AG09309 (cell line): ENCODE results near the gene CNPPD1.

Source experiments
- DNase-seq: peaks from one replicate; pipeline ENCODE4 v3.0.0-alpha.2; 2010; ENCODE audit warnings: low read depth
- H3K4me3 ChIP-seq: 2 replicates; pipeline ENCODE4 v1.5.1; 2011; ENCODE audit warnings: mild to moderate bottlenecking, low read depth, low read length, moderate library complexity; ENCODE audit not compliant: control insufficient read depth
- TF ChIP-seq, protein P1 (sequence below): IDR thresholded peaks from 2 replicates; pipeline ENCODE4 v1.5.1; 2011; ENCODE audit warnings: mild to moderate bottlenecking, low read depth, low read length, inconsistent platforms; ENCODE audit not compliant: insufficient read depth, control insufficient read depth; ENCODE audit errors: missing control alignments

The CNPPD1 gene

GRCh38 chr2:219218732-219219701, 42.3 kb upstream of the CNPPD1 start, which contains the start of gene ABCB6:
Gene ABCB6, minus strand, starts transcription at chr2:219218958. Its CDS starts 285 bp downstream, at chr2:219218673.
- TF ChIP-seq, protein P1, sequence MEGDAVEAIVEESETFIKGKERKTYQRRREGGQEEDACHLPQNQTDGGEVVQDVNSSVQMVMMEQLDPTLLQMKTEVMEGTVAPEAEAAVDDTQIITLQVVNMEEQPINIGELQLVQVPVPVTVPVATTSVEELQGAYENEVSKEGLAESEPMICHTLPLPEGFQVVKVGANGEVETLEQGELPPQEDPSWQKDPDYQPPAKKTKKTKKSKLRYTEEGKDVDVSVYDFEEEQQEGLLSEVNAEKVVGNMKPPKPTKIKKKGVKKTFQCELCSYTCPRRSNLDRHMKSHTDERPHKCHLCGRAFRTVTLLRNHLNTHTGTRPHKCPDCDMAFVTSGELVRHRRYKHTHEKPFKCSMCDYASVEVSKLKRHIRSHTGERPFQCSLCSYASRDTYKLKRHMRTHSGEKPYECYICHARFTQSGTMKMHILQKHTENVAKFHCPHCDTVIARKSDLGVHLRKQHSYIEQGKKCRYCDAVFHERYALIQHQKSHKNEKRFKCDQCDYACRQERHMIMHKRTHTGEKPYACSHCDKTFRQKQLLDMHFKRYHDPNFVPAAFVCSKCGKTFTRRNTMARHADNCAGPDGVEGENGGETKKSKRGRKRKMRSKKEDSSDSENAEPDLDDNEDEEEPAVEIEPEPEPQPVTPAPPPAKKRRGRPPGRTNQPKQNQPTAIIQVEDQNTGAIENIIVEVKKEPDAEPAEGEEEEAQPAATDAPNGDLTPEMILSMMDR, result no peak
- H3K4me3 ChIP-seq, result peak within 1 kb of the TSS; percentile 53
- DNase-seq, result peak; percentile 69

- H3K4me3 ChIP-seq, result peak overlapping the region; percentile 53
- TF ChIP-seq, protein P1, result no peak
- DNase-seq, result no peak
Measured at GRCh38 chr2:219218217-219218731, 41.5 kb upstream of the CNPPD1 start.

- H3K4me3 ChIP-seq, result no peak overlapping the region
- DNase-seq, result no peak
- TF ChIP-seq, protein P1, result no peak
Measured at GRCh38 chr2:219216535-219216915, 39.8 kb upstream of the CNPPD1 start.

GRCh38 chr2:219215871-219216534, 39.3 kb upstream of the CNPPD1 start:
- TF ChIP-seq, protein P1, result no peak
- H3K4me3 ChIP-seq, result no peak overlapping the region
- DNase-seq, result no peak

- no peak overlapping the region for H3K4me3 ChIP-seq
- TF ChIP-seq, protein P1, result no peak
- no peak for DNase-seq
Measured at GRCh38 chr2:219214786-219215185, 38.1 kb upstream of the CNPPD1 start.

DNA sequence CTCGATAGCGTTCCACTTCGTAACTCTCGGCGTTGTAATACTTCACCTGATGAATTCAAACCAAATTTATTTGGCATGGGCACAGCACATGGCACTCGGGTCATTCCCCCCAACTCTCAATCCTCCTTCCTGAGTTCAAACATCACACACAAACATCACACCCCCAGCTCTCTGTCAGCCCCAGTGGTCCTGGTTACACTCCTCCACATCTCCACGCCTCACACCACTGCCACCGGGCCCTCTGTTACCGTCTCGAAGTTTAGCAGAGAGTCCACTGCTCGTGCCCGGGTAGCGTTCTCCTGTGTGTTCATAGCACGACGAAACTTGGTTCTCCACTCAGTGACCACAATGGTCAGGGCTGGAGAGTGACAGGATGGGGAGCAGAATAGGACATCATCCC, 37.4 kb upstream of the CNPPD1 start:
- H3K4me3 ChIP-seq, result no peak overlapping the region
- TF ChIP-seq, protein P1, result no peak
- no peak for DNase-seq
